ENCODE measurements around the gene CPD. TPM values are rescaled to one million over a fixed set of nuclear protein-coding genes. Genes with fewer than 3 reads are reported as not detected.
A peak's percentile ranks its signal among the peaks of the same experiment; 100 is the strongest.
"Not testable (repeated sequence)": the region's sequence is repeated elsewhere in the genome, so short reads cannot be mapped to it uniquely, and the experiment has no call there.

The CPD gene
- total RNA-seq, 1 experiment from 2014 or later: 43.6 TPM

- not testable (repeated sequence) for H3K4me1 ChIP-seq (replicated peaks); H3K27me3 ChIP-seq (replicated peaks); H3K9me3 ChIP-seq (replicated peaks)
Measured at GRCh38 chr17:30446640-30447039, 67.9 kb downstream of the CPD start.

GRCh38 chr17:30449480-30449879 lies 70.8 kb downstream of the CPD start:
- H3K27ac ChIP-seq: no peak overlapping the region
- peaks cover 34% of the 10 kb centered on the region for H3K36me3 ChIP-seq
- no peaks in the 10 kb centered on the region for H3K27me3 ChIP-seq (replicated peaks)
- H3K4me3 ChIP-seq: no peak overlapping the region
- no peak for DNase-seq (ENCODE audit: low read depth in 1 of 2, low spot score in 2 of 2)
- no peaks in the 10 kb centered on the region for H3K4me1 ChIP-seq (replicated peaks)
- no peaks in the 10 kb centered on the region for H3K9me3 ChIP-seq (replicated peaks)

More at GRCh38 chr17:30446640-30447039, 67.9 kb downstream of the CPD start:
- not testable (repeated sequence) for H3K4me3 ChIP-seq; DNase-seq (ENCODE audit: low read depth in 1 of 2, low spot score in 2 of 2); H3K27ac ChIP-seq
- peaks cover 15% of the 10 kb centered on the region; the same call in 1 of the 2 replicates for H3K36me3 ChIP-seq

- Histone ChIP-seq H3K4me1 (replicated peaks) (no peaks in the 10 kb centered on the region), H3K9me3 (replicated peaks) (no peaks in the 10 kb centered on the region), H3K27ac (no peak overlapping the region), H3K36me3 (peaks cover 36% of the 10 kb centered on the region), H3K27me3 (replicated peaks) (no peaks in the 10 kb centered on the region), H3K4me3 (no peak overlapping the region)
- no peak for DNase-seq (ENCODE audit: low read depth in 1 of 2, low spot score in 2 of 2)
Measured at GRCh38 chr17:30450125-30451027, 71.6 kb downstream of the CPD start.

GRCh38 chr17:30454635-30455034 lies 75.9 kb downstream of the CPD start:
- no peak overlapping the region for H3K27ac ChIP-seq
- no peaks in the 10 kb centered on the region for H3K4me1 ChIP-seq (replicated peaks)
- no peaks in the 10 kb centered on the region for H3K9me3 ChIP-seq (replicated peaks)
- DNase-seq (ENCODE audit: low read depth in 1 of 2, low spot score in 2 of 2): no peak
- H3K4me3 ChIP-seq: no peak overlapping the region
- no peaks in the 10 kb centered on the region for H3K27me3 ChIP-seq (replicated peaks)
- peaks cover 44% of the 10 kb centered on the region for H3K36me3 ChIP-seq

GRCh38 chr17:30458371-30458770 lies 79.6 kb downstream of the CPD start:
- no peaks in the 10 kb centered on the region for H3K4me1 ChIP-seq (replicated peaks)
- H3K36me3 ChIP-seq: peaks cover 34% of the 10 kb centered on the region
- no peak overlapping the region for H3K27ac ChIP-seq
- H3K27me3 ChIP-seq (replicated peaks): no peaks in the 10 kb centered on the region
- DNase-seq (ENCODE audit: low read depth in 1 of 2, low spot score in 2 of 2): no peak
- no peaks in the 10 kb centered on the region for H3K9me3 ChIP-seq (replicated peaks)
- H3K4me3 ChIP-seq: no peak overlapping the region

GRCh38 chr17:30458797-30459413 lies 80.2 kb downstream of the CPD start:
- not testable (repeated sequence) for DNase-seq (ENCODE audit: low read depth in 1 of 2, low spot score in 2 of 2); H3K4me1 ChIP-seq (replicated peaks); H3K27me3 ChIP-seq (replicated peaks); H3K9me3 ChIP-seq (replicated peaks); H3K27ac ChIP-seq; H3K4me3 ChIP-seq
- H3K36me3 ChIP-seq: peaks cover 30% of the 10 kb centered on the region

GRCh38 chr17:30468465-30468864 lies 89.7 kb downstream of the CPD start:
- Histone ChIP-seq H3K36me3 (peaks cover 13% of the 10 kb centered on the region), H3K4me3 (no peak overlapping the region), H3K9me3 (replicated peaks) (no peaks in the 10 kb centered on the region), H3K4me1 (replicated peaks) (no peaks in the 10 kb centered on the region), H3K27ac (no peak overlapping the region), H3K27me3 (replicated peaks) (no peaks in the 10 kb centered on the region; the same call in 1 of the 2 replicates)
- DNase-seq (ENCODE audit: low read depth in 1 of 2, low spot score in 2 of 2): no peak

GRCh38 chr17:30472238-30472890 lies 93.6 kb downstream of the CPD start:
- H3K27me3 ChIP-seq (replicated peaks): no peaks in the 10 kb centered on the region; the same call in 1 of the 2 replicates
- H3K4me3 ChIP-seq: no peak overlapping the region
- H3K27ac ChIP-seq: no peak overlapping the region
- H3K9me3 ChIP-seq (replicated peaks): no peaks in the 10 kb centered on the region
- H3K36me3 ChIP-seq: 0 out of 2 replicates have a peak, but pooled peaks cover under 1% of the 10 kb centered on the region
- no peak for DNase-seq (ENCODE audit: low read depth in 1 of 2, low spot score in 2 of 2)
- peaks cover 4% of the 10 kb centered on the region for H3K4me1 ChIP-seq (replicated peaks)

GRCh38 chr17:30475206-30475605 lies 96.5 kb downstream of the CPD start:
- peaks cover 8% of the 10 kb centered on the region for H3K4me1 ChIP-seq (replicated peaks)
- no peaks in the 10 kb centered on the region; the same call in 1 of the 2 replicates for H3K27me3 ChIP-seq (replicated peaks)
- no peaks in the 10 kb centered on the region for H3K9me3 ChIP-seq (replicated peaks)
- no peak overlapping the region for H3K4me3 ChIP-seq
- no peak overlapping the region for H3K27ac ChIP-seq
- peaks cover 23% of the 10 kb centered on the region for H3K36me3 ChIP-seq
- DNase-seq (ENCODE audit: low read depth in 1 of 2, low spot score in 2 of 2): no peak

GRCh38 chr17:30476726-30477082 lies 98.0 kb downstream of the CPD start:
- peaks cover 8% of the 10 kb centered on the region for H3K4me1 ChIP-seq (replicated peaks)
- no peaks in the 10 kb centered on the region; the same call in 1 of the 2 replicates for H3K27me3 ChIP-seq (replicated peaks)
- H3K36me3 ChIP-seq: peaks cover 33% of the 10 kb centered on the region
- H3K4me3 ChIP-seq: peak overlapping the region; percentile 67
- no peak overlapping the region for H3K27ac ChIP-seq
- no peaks in the 10 kb centered on the region for H3K9me3 ChIP-seq (replicated peaks)
- DNase-seq (ENCODE audit: low read depth in 1 of 2, low spot score in 2 of 2): no peak

GRCh38 chr17:30477083-30477773 lies 98.5 kb downstream of the CPD start, which contains the start of gene GOSR1:
Gene GOSR1, plus strand, starts transcription at chr17:30477408. Its CDS starts 26 bp downstream, at chr17:30477434.
- Histone ChIP-seq H3K4me3 (peak within 1 kb of the TSS; percentile 67), H3K36me3 (peaks cover 36% of the 10 kb centered on the region), H3K9me3 (replicated peaks) (no peaks in the 10 kb centered on the region), H3K4me1 (replicated peaks) (peaks cover 8% of the 10 kb centered on the region), H3K27me3 (replicated peaks) (no peaks in the 10 kb centered on the region; the same call in 1 of the 2 replicates), H3K27ac (peak within 1 kb of the TSS; percentile 88)
- DNase-seq (ENCODE audit: low read depth in 1 of 2, low spot score in 2 of 2): peak; percentile 84 to 91

GRCh38 chr17:30477774-30478115 lies 99.0 kb downstream of the CPD start:
- Histone ChIP-seq H3K36me3 (peaks cover 41% of the 10 kb centered on the region), H3K4me1 (replicated peaks) (peaks cover 8% of the 10 kb centered on the region), H3K27me3 (replicated peaks) (no peaks in the 10 kb centered on the region; the same call in 1 of the 2 replicates), H3K4me3 (peak overlapping the region; percentile 67), H3K27ac (peak overlapping the region; percentile 88), H3K9me3 (replicated peaks) (no peaks in the 10 kb centered on the region)
- DNase-seq (ENCODE audit: low read depth in 1 of 2, low spot score in 2 of 2): no peak

- Histone ChIP-seq H3K27ac (no peak overlapping the region), H3K9me3 (replicated peaks) (no peaks in the 10 kb centered on the region), H3K4me1 (replicated peaks) (0 out of 2 replicates have a peak, but pooled peaks cover 4% of the 10 kb centered on the region), H3K27me3 (replicated peaks) (no peaks in the 10 kb centered on the region), H3K36me3 (peaks cover 81% of the 10 kb centered on the region), H3K4me3 (no peak overlapping the region)
- no peak for DNase-seq (ENCODE audit: low read depth in 1 of 2, low spot score in 2 of 2)
Measured at GRCh38 chr17:30482555-30482954, 103.8 kb downstream of the CPD start.
